ENCODE results near the gene CARD6.
"Not testable (repeated sequence)": the region's sequence is repeated elsewhere in the genome, so short reads cannot be mapped to it uniquely, and the experiment has no call there.

CARD6 gene

GRCh38 chr5:40828021-40828631, 13.0 kb upstream of the CARD6 start:
- DNase-seq, result no peak

GRCh38 chr5:40828690-40829661, 12.2 kb upstream of the CARD6 start:
- no peak for DNase-seq

GRCh38 chr5:40829748-40830533, 11.2 kb upstream of the CARD6 start:
- DNase-seq, result no peak

GRCh38 chr5:40831346-40832210, 9.6 kb upstream of the CARD6 start:
- DNase-seq, result peak in 1 of 2 experiments; percentile 38

GRCh38 chr5:40832345-40832744, 8.8 kb upstream of the CARD6 start:
- DNase-seq, result no peak

GRCh38 chr5:40833712-40834229, 7.4 kb upstream of the CARD6 start:
- DNase-seq, result no peak

- DNase-seq, result peak in 1 of 2 experiments; percentile 36
Measured at GRCh38 chr5:40834391-40834848, 6.7 kb upstream of the CARD6 start.

- DNase-seq, result peak; percentile 90 to 94
Measured at GRCh38 chr5:40834849-40835787, 6.0 kb upstream of the CARD6 start, which contains the start of gene RPL37. TSS of gene RPL37 (minus strand) at chr5:40835222. CDS start at chr5:40835185, 37 bp downstream.

GRCh38 chr5:40838086-40838485, 3.1 kb upstream of the CARD6 start:
- DNase-seq, result no peak

GRCh38 chr5:40842351-40842750, 1.2 kb downstream of the CARD6 start:
- no peak for DNase-seq

GRCh38 chr5:40844565-40844964, 3.4 kb downstream of the CARD6 start:
- no peak for DNase-seq

GRCh38 chr5:40846371-40846770, 5.2 kb downstream of the CARD6 start:
- DNase-seq, result no peak

- no peak for DNase-seq
Measured at GRCh38 chr5:40847525-40847924, 6.4 kb downstream of the CARD6 start.

GRCh38 chr5:40853632-40854192, 12.5 kb downstream of the CARD6 start:
- DNase-seq, result no peak

- DNase-seq, result no peak
Measured at GRCh38 chr5:40860711-40861110, 19.5 kb downstream of the CARD6 start.

- not testable (repeated sequence) for DNase-seq
Measured at GRCh38 chr5:40865004-40865403, 23.8 kb downstream of the CARD6 start.

- no peak for DNase-seq
Measured at GRCh38 chr5:40866844-40867243, 25.7 kb downstream of the CARD6 start.

- DNase-seq, result no peak
Measured at GRCh38 chr5:40869384-40869783, 28.2 kb downstream of the CARD6 start.

GRCh38 chr5:40871177-40871576, 30.0 kb downstream of the CARD6 start:
- no peak for DNase-seq

GRCh38 chr5:40872253-40872652, 31.1 kb downstream of the CARD6 start:
- DNase-seq, result not testable (repeated sequence)
